HepG2 (cell line): Measurements from ENCODE around the gene RNF168. TPM values are rescaled to one million over a fixed set of nuclear protein-coding genes. Genes with fewer than 3 reads are reported as not detected.

ENCODE experiments used
- ARNT2 ChIP-seq: sonication (generic); formaldehyde crosslinking; IDR thresholded peaks from 2 replicates; pipeline ENCODE4 v1.8.0; 2022; ENCODE audit warnings: mild to moderate bottlenecking, low read depth, missing genetic modification reagents, moderate library complexity
- CREM ChIP-seq, 2 experiments: sonication (generic) in 1 of 2; formaldehyde crosslinking in 1 of 2; IDR thresholded peaks; 2 replicates each; pipeline versions ENCODE4 v1.4.0 to v1.6.1; 2016 to 2020; ENCODE audit warnings: antibody characterized with exemption in 1 of 2, mild to moderate bottlenecking in 1 of 2, missing genetic modification reagents in 1 of 2
- FOSL1 ChIP-seq: sonication (generic); formaldehyde crosslinking; IDR thresholded peaks from 2 replicates; pipeline ENCODE4 v1.9.0; 2021; ENCODE audit warnings: missing genetic modification reagents, borderline replicate concordance
- IKZF4 ChIP-seq: sonication (generic); formaldehyde crosslinking; IDR thresholded peaks from 2 replicates; pipeline ENCODE4 v1.5.1; 2020; ENCODE audit warnings: borderline replicate concordance, mild to moderate bottlenecking, low read depth, missing genetic modification reagents; ENCODE audit errors: not compliant biosample characterization
- NKX3-1 ChIP-seq: sonication (generic); formaldehyde crosslinking; IDR thresholded peaks from 2 replicates; pipeline ENCODE4 v1.5.0; 2020; ENCODE audit warnings: missing genetic modification reagents
- NR1H2 ChIP-seq: sonication (generic); formaldehyde crosslinking; IDR thresholded peaks from 2 replicates; pipeline ENCODE4 v1.8.1; 2022; ENCODE audit warnings: low read depth, missing genetic modification reagents, borderline replicate concordance
- PCBP1 ChIP-seq: fragments of 200-400 bp; formaldehyde crosslinking; IDR thresholded peaks from 2 replicates; pipeline ENCODE4 v1.6.1; 2017; ENCODE audit warnings: mild to moderate bottlenecking, low read depth, low read length, borderline replicate concordance
- PPARG ChIP-seq: conservative IDR thresholded peaks from 2 replicates; pipeline ENCODE4 v1.6.1; 2016; ENCODE audit warnings: missing biosample characterization, missing genetic modification reagents
- SRF ChIP-seq: IDR thresholded peaks from 2 replicates; pipeline ENCODE4 v1.6.1; 2011; ENCODE audit warnings: mild to moderate bottlenecking, low read depth, low read length, moderate library complexity
- ZFP37 ChIP-seq: sonication (generic); formaldehyde crosslinking; IDR thresholded peaks from 2 replicates; pipeline ENCODE4 v1.4.0; 2020; ENCODE audit warnings: missing genetic modification reagents, borderline replicate concordance
- ZFP90 ChIP-seq: sonication (generic); formaldehyde crosslinking; IDR thresholded peaks from 2 replicates; pipeline ENCODE4 v1.8.0; 2022; ENCODE audit warnings: missing genetic modification reagents, mild to moderate bottlenecking, inconsistent platforms, borderline replicate concordance
- ZFY ChIP-seq: sonication (generic); formaldehyde crosslinking; IDR thresholded peaks from 2 replicates; pipeline ENCODE4 v1.4.0; 2020; ENCODE audit warnings: missing genetic modification reagents
- ZNF225 ChIP-seq: sonication (generic); formaldehyde crosslinking; IDR thresholded peaks from 2 replicates; pipeline ENCODE4 v1.4.0; 2020; ENCODE audit warnings: mild to moderate bottlenecking, missing genetic modification reagents
- ZNF230 ChIP-seq: sonication (generic); formaldehyde crosslinking; IDR thresholded peaks from 2 replicates; pipeline ENCODE4 v1.4.0; 2020; ENCODE audit warnings: mild to moderate bottlenecking, missing genetic modification reagents
- ZNF674 ChIP-seq: sonication (generic); formaldehyde crosslinking; IDR thresholded peaks from 2 replicates; pipeline ENCODE4 v1.5.0; 2020; ENCODE audit warnings: low read depth, mild to moderate bottlenecking, missing genetic modification reagents
- ZNF775 ChIP-seq: sonication (generic); formaldehyde crosslinking; IDR thresholded peaks from 2 replicates; pipeline ENCODE4 v1.4.0; 2020; ENCODE audit warnings: missing genetic modification reagents, mild to moderate bottlenecking, moderate library complexity, borderline replicate concordance
- ZNF816 ChIP-seq: sonication (generic); formaldehyde crosslinking; IDR thresholded peaks from 2 replicates; pipeline ENCODE4 v1.8.0; 2022; ENCODE audit warnings: missing genetic modification reagents, mild to moderate bottlenecking, borderline replicate concordance
- ZSCAN20 ChIP-seq: sonication (generic); formaldehyde crosslinking; IDR thresholded peaks from 2 replicates; pipeline ENCODE4 v1.4.0; 2020; ENCODE audit warnings: missing genetic modification reagents, mild to moderate bottlenecking, borderline replicate concordance
- ZSCAN21 ChIP-seq: sonication (generic); formaldehyde crosslinking; IDR thresholded peaks from 2 replicates; pipeline ENCODE4 v1.8.0; 2022; ENCODE audit warnings: mild to moderate bottlenecking, missing genetic modification reagents, moderate library complexity, borderline replicate concordance
- ZZZ3 ChIP-seq: sonication (generic); formaldehyde crosslinking; IDR thresholded peaks from 2 replicates; pipeline ENCODE4 v1.4.0; 2020; ENCODE audit warnings: missing genetic modification reagents, mild to moderate bottlenecking, borderline replicate concordance
- polyA plus RNA-seq, 8 experiments: library from polyadenylated mRNA; depleted of rRNA in 3 of 8; stranded (reverse) in 7 of 8; unstranded in 1 of 8; fragments of >200 nt; fragmentation: Illumina TruSeq in 4 of 8; extraction: Trizol in 4 of 8; gene quantifications; 2 replicates each; pipeline versions ENCODE4 v1.2.1 to v1.2.3, GENCODE V29; 2011 to 2016; ENCODE audit warnings: low read depth in 4 of 8, missing spikeins in 1 of 8, mixed read lengths in 1 of 8; ENCODE audit not compliant: insufficient read depth in 1 of 8
- total RNA-seq, 5 experiments: library from RNA; depleted of rRNA; stranded (reverse); fragments of >200 nt; fragmentation: Illumina TruSeq; extraction: Trizol; gene quantifications; 2 replicates each; pipeline ENCODE4 v1.2.3, GENCODE V29; 2016; ENCODE audit warnings: low read depth in 1 of 5
- TF ChIP-seq, protein P1 (sequence below): sonication (generic); formaldehyde crosslinking; IDR thresholded peaks from 2 replicates; pipeline ENCODE4 v1.5.0; 2020; ENCODE audit warnings: missing genetic modification reagents
- TF ChIP-seq, protein P2 (sequence below): conservative IDR thresholded peaks from 2 replicates; pipeline ENCODE4 v1.6.1; 2018; ENCODE audit warnings: missing genetic modification reagents
- TF ChIP-seq, protein P3 (sequence below): sonication (generic); formaldehyde crosslinking; IDR thresholded peaks from 2 replicates; pipeline ENCODE4 v1.5.0; 2020; ENCODE audit warnings: missing genetic modification reagents
- TF ChIP-seq, protein P4 (sequence below): IDR thresholded peaks from 2 replicates; pipeline ENCODE4 v1.6.1; 2016; ENCODE audit warnings: missing compliant biosample characterization, missing genetic modification reagents, borderline replicate concordance

The RNF168 gene
- total and polyA plus RNA-seq, 2 of the 13 experiments (the other 11 are each of a cell fraction or from before 2014, with no cell fraction given): 3.7 to 22.9 TPM

DNA sequence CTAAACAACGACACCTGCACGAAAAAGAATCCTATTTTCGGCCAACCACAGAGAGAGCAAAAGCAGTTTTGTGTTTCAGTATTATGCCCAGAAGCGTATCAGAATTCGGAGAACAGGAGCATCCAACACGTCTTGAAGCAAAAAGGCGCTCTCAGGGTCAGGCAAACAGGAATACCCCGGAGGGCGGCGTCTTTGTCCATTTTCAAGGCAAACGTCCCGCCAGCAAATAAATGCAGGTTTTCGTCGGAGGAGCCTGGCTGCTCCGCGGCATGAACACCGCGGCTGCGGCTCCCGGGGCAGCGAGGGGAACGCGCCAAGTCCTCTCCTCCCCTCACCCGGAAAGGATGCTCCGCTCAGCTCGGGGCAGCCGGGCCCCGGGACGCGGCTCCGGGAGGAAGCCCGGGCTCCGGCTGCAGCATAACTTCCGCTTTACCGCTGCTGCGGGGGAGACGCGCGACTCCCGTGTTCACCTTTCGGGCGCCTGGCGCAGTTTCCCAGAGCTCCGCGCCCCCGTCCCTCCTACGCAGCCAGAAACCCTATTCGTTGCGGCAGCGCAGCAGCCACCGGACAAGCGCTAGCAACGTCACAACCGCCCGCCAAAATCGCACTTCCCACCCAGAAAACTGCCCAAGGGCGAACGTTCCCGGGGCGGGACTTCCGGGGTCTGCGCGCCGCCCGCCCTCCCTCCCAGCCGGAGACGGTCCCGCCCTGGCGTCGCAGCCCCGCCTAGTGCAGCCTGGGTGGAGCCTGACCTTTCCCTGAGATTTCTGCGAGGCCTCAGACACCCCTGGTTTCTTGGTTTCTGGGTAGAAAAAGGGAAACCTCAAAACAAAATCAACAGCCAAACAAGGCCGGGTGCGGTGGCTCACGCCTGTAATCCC lies at the start of gene RNF168 (continued):
- TF ChIP-seq ZNF674 (CRISPR knock-in tag) (no peak), NKX3-1 (CRISPR knock-in tag) (peak; percentile 91; the same call in 1 of the 2 replicates), SRF (no peak), PPARG (CRISPR knock-in tag) (peak; percentile 86), ZNF230 (peak; percentile 39; the same call in 1 of the 2 replicates), ZFY (CRISPR knock-in tag) (peak; percentile 55), ZNF225 (CRISPR knock-in tag) (no peak), PCBP1 (no peak), NR1H2 (CRISPR knock-in tag) (no peak), ZFP90 (CRISPR knock-in tag) (peak; percentile 89), FOSL1 (CRISPR knock-in tag) (no peak), ARNT2 (0 out of 2 replicates have a peak, but pooled peaks have one; percentile 64), IKZF4 (CRISPR knock-in tag) (no peak), ZSCAN21 (CRISPR knock-in tag) (no peak; the same call in 1 of the 2 replicates), CREM (IDR thresholded peaks at IDR 0.05) (peak; percentile 90), CREM (CRISPR knock-in tag; IDR thresholded peaks at IDR 0.05) (peak; percentile 21; the same call in 1 of the 2 replicates), ZZZ3 (peak; percentile 40; the same call in 1 of the 2 replicates), ZSCAN20 (CRISPR knock-in tag) (peak; percentile 84; the same call in 1 of the 2 replicates), ZNF816 (CRISPR knock-in tag) (peak; percentile 71; the same call in 1 of the 2 replicates), ZNF775 (peak; percentile 56; the same call in 1 of the 2 replicates), ZFP37 (CRISPR knock-in tag) (no peak)
- TF ChIP-seq, protein P1, sequence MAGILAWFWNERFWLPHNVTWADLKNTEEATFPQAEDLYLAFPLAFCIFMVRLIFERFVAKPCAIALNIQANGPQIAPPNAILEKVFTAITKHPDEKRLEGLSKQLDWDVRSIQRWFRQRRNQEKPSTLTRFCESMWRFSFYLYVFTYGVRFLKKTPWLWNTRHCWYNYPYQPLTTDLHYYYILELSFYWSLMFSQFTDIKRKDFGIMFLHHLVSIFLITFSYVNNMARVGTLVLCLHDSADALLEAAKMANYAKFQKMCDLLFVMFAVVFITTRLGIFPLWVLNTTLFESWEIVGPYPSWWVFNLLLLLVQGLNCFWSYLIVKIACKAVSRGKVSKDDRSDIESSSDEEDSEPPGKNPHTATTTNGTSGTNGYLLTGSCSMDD: no peak
- TF ChIP-seq, protein P2, sequence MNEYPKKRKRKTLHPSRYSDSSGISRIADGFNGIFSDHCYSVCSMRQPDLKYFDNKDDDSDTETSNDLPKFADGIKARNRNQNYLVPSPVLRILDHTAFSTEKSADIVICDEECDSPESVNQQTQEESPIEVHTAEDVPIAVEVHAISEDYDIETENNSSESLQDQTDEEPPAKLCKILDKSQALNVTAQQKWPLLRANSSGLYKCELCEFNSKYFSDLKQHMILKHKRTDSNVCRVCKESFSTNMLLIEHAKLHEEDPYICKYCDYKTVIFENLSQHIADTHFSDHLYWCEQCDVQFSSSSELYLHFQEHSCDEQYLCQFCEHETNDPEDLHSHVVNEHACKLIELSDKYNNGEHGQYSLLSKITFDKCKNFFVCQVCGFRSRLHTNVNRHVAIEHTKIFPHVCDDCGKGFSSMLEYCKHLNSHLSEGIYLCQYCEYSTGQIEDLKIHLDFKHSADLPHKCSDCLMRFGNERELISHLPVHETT: peak; percentile 90; the same call in 1 of the 2 replicates
- TF ChIP-seq, protein P3, sequence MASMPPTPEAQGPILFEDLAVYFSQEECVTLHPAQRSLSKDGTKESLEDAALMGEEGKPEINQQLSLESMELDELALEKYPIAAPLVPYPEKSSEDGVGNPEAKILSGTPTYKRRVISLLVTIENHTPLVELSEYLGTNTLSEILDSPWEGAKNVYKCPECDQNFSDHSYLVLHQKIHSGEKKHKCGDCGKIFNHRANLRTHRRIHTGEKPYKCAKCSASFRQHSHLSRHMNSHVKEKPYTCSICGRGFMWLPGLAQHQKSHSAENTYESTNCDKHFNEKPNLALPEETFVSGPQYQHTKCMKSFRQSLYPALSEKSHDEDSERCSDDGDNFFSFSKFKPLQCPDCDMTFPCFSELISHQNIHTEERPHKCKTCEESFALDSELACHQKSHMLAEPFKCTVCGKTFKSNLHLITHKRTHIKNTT: no peak
- TF ChIP-seq, protein P4, sequence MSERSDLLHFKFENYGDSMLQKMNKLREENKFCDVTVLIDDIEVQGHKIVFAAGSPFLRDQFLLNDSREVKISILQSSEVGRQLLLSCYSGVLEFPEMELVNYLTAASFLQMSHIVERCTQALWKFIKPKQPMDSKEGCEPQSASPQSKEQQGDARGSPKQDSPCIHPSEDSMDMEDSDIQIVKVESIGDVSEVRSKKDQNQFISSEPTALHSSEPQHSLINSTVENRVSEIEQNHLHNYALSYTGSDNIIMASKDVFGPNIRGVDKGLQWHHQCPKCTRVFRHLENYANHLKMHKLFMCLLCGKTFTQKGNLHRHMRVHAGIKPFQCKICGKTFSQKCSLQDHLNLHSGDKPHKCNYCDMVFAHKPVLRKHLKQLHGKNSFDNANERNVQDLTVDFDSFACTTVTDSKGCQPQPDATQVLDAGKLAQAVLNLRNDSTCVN (CRISPR knock-in tag): no peak
